Embryonic facial prominence (tissue), 1 donor: ENCODE data around the gene HSPA6.
"Not testable (repeated sequence)": the region's sequence is repeated elsewhere in the genome, so short reads cannot be mapped to it uniquely, and the experiment has no call there.

Experiments used
- DNase-seq: peaks from one replicate; pipeline ENCODE4 v3.0.0-alpha.2; 2016; ENCODE audit errors: extremely low spot score

Gene HSPA6

GRCh38 chr1:161560960-161561715 lies 36.8 kb downstream of the HSPA6 start:
- not testable (repeated sequence) for DNase-seq

- DNase-seq = not testable (repeated sequence)
Observed at GRCh38 chr1:161562441-161562840, 38.1 kb downstream of the HSPA6 start.

- not testable (repeated sequence) for DNase-seq
Observed at GRCh38 chr1:161563522-161563921, 39.2 kb downstream of the HSPA6 start.

GRCh38 chr1:161566602-161566960 lies 42.2 kb downstream of the HSPA6 start:
- not testable (repeated sequence) for DNase-seq

GRCh38 chr1:161571703-161572102 lies 47.4 kb downstream of the HSPA6 start:
- not testable (repeated sequence) for DNase-seq
